Lung (tissue), 12 donors: ENCODE data around the gene SDHAF3. TPM values are rescaled to one million over a fixed set of nuclear protein-coding genes. Genes with fewer than 3 reads are reported as not detected.
"Not testable (repeated sequence)": the region's sequence is repeated elsewhere in the genome, so short reads cannot be mapped to it uniquely, and the experiment has no call there.

Source experiments
- ATAC-seq: fragments of 200-7000 bp; cut with Tn5 transposase; one replicate; pipeline ENCODE4 v1.9.1; 2020; ENCODE audit warnings: moderate number of reproducible peaks; ENCODE audit not compliant: insufficient read depth, low FRiP score
- DNase-seq, 3 donors: peaks; one replicate each; pipeline ENCODE4 v3.0.0-alpha.2; 2013 to 2017
- H3K27ac ChIP-seq, 2 donors: one replicate each; pipeline ENCODE4 v1.5.1; 2013; ENCODE audit warnings: mild to moderate bottlenecking in 2 of 2, moderate library complexity in 2 of 2, control low read depth in 1 of 2, inconsistent platforms in 1 of 2, low read depth in 1 of 2, low read length in 1 of 2
- H3K27me3 ChIP-seq, 3 donors: one replicate each; pipeline ENCODE4 v1.5.1; 2013; ENCODE audit warnings: low read length in 2 of 3; ENCODE audit not compliant: control insufficient read depth in 3 of 3, insufficient read depth in 3 of 3
- H3K36me3 ChIP-seq, 4 donors: one replicate each; pipeline ENCODE4 v1.5.1; 2013; ENCODE audit warnings: low read length in 4 of 4, mild to moderate bottlenecking in 1 of 4, moderate library complexity in 1 of 4; ENCODE audit not compliant: control insufficient read depth in 4 of 4, insufficient read depth in 4 of 4
- H3K4me1 ChIP-seq, 5 donors: one replicate each; pipeline ENCODE4 v1.5.1; 2013; ENCODE audit warnings: low read length in 5 of 5, mild to moderate bottlenecking in 2 of 5, moderate library complexity in 1 of 5; ENCODE audit not compliant: control insufficient read depth in 5 of 5, insufficient read depth in 5 of 5
- H3K4me3 ChIP-seq: one replicate; pipeline ENCODE4 v1.5.1; 2013; ENCODE audit warnings: mild to moderate bottlenecking, control low read depth, moderate library complexity
- H3K9ac ChIP-seq, 2 donors: one replicate each; pipeline ENCODE4 v1.5.1; 2013; ENCODE audit warnings: low read length in 2 of 2, control low read depth in 1 of 2; ENCODE audit not compliant: insufficient read depth in 1 of 2
- H3K9me3 ChIP-seq, 4 donors: one replicate each; pipeline ENCODE4 v1.5.1; 2013; ENCODE audit warnings: low read length in 3 of 4, mild to moderate bottlenecking in 1 of 4, moderate library complexity in 1 of 4; ENCODE audit not compliant: control insufficient read depth in 4 of 4, insufficient read depth in 3 of 4
- CTCF ChIP-seq: IDR thresholded peaks from 2 replicates; pipeline ENCODE4 v1.5.1; 2012; ENCODE audit warnings: mild to moderate bottlenecking; ENCODE audit errors: control extremely low read depth, extremely low read depth
- WGBS, 2 donors: extraction: QIAGEN DNeasy Blood & Tissue Kit; methylation state at CpG; one replicate each; pipeline ENCODE4 v1.1.7; 2013; 5-methylcytosine and 5-hydroxymethylcytosine counted together
- polyA plus RNA-seq, 2 donors: library from polyadenylated mRNA; stranded (reverse); fragments of 200-250 nt; gene quantifications; one replicate each; pipeline ENCODE4 v1.2.1, GENCODE V29; 2013
- total RNA-seq, 2 donors: library from RNA; depleted of rRNA in 1 of 2; stranded (reverse); fragments of >200 nt in 1 of 2; gene quantifications; one replicate each; pipeline ENCODE4 v1.2.1, GENCODE V29; 2014 to 2021
- donor health status: control.
- donor health status: control.
- donor health status: Bipolar disorder and iron deficiency.
- donor health status: healthy.
- donor health status: DM: yes; HTN: yes; CAD: no.

SDHAF3 gene
- total and polyA plus RNA-seq, 4 donors, result 6.3 to 15.8 (median 12.8) TPM

- ATAC-seq (no peak), DNase-seq (no peak)
- H3K9ac ChIP-seq, result no peak overlapping the region
- 93 to 94% methylated on average over 2 of the region's 2 CpGs for WGBS, 2 donors
- peaks cover 0 to 2% (median 2%) of the 10 kb centered on the region in 4 donors for H3K36me3 ChIP-seq
- H3K9me3 ChIP-seq, result peaks cover 0 to 3% (median 0%) of the 10 kb centered on the region in 4 donors
- no peak for TF ChIP-seq CTCF
- H3K27me3 ChIP-seq, result no peaks in the 10 kb centered on the region
- no peak overlapping the region for H3K27ac ChIP-seq
- peaks cover 0 to 3% (median 0%) of the 10 kb centered on the region in 5 donors for H3K4me1 ChIP-seq
- no peak overlapping the region for H3K4me3 ChIP-seq
Measured at GRCh38 chr7:97155897-97156418, 38.5 kb downstream of the SDHAF3 start.

GRCh38 chr7:97159984-97160383 is 42.5 kb downstream of the SDHAF3 start:
- H3K4me3 ChIP-seq, ATAC-seq, H3K27me3 ChIP-seq, DNase-seq, H3K27ac ChIP-seq, H3K4me1 ChIP-seq, H3K9me3 ChIP-seq, H3K9ac ChIP-seq, H3K36me3 ChIP-seq: not testable (repeated sequence)
- WGBS, 2 donors, result 96 to 97% methylated on average over 26 of the region's 26 CpGs

- ATAC-seq, H3K27ac ChIP-seq, H3K4me1 ChIP-seq, DNase-seq, H3K27me3 ChIP-seq, H3K4me3 ChIP-seq, H3K9ac ChIP-seq, H3K9me3 ChIP-seq, H3K36me3 ChIP-seq: not testable (repeated sequence)
- 92 to 95% methylated on average over 1 of the region's 1 CpG for WGBS, 2 donors
Measured at GRCh38 chr7:97161609-97162008, 44.1 kb downstream of the SDHAF3 start.

GRCh38 chr7:97166308-97166707 is 48.8 kb downstream of the SDHAF3 start:
- Histone ChIP-seq H3K9ac (no peak overlapping the region), H3K4me3 (no peak overlapping the region), H3K27ac (no peak overlapping the region), H3K9me3 (peaks cover 0 to 3% (median 0%) of the 10 kb centered on the region in 4 donors), H3K27me3 (no peaks in the 10 kb centered on the region), H3K36me3 (peaks cover 0 to 2% (median 0%) of the 10 kb centered on the region in 4 donors), H3K4me1 (no peaks in the 10 kb centered on the region)
- ATAC-seq, result no peak
- TF ChIP-seq CTCF, result no peak
- no peak for DNase-seq
- WGBS, 2 donors, result 93 to 95% methylated on average over 2 of the region's 2 CpGs
